ENCODE data around the gene MEG3. TPM values are rescaled to one million over a fixed set of nuclear protein-coding genes. Genes with fewer than 3 reads are reported as not detected.

MEG3 gene
- total RNA-seq, 5 donors from 2014 or later (not counting 1 experiment from before 2014, with no cell fraction given): 2.3 to 3.4 (median 2.4) TPM; not detected in 2

DNA sequence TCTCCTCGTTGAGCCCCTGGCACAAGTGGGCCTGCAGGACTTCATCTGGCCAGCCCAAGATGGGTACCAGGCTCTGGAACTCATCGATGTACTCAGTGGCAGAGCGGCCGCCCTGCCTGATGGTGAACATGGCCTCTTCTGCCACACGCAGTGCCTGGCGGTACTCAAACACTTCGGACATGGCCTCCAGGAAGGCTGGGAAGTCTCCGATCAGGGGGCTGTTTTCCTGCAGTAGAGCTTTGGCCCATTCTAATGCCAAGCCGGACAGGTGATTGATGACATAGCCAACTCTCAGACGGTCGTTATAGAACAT is 57.8 kb downstream of the MEG3 start:
- ChIA-PET CTCF (no interaction called here), POLR2A (no interaction called here)
- peaks cover 4 to 14% of the 10 kb centered on the region in 2 donors for H3K27me3 Mint-ChIP-seq
- Histone ChIP-seq H3K36me3 (ENCODE audit: control insufficient read depth in 2 of 2, extremely low read depth in 1 of 2, insufficient read depth in 1 of 2, low read length in 1 of 2) (no peaks in the 10 kb centered on the region), H3K27ac (ENCODE audit: low read length) (no peak overlapping the region), H3K27me3 (replicated peaks in 1 of 2; ENCODE audit: control insufficient read depth in 2 of 2, extremely low read depth in 1 of 2, insufficient read depth in 2 of 2, low read length in 1 of 2) (peaks cover 0 to 21% of the 10 kb centered on the region in 2 experiments), H3K4me3 (ENCODE audit: control insufficient read depth in 1 of 2, extremely low read depth in 1 of 2, low read length in 1 of 2) (no peak overlapping the region), H3K4me1 (ENCODE audit: control insufficient read depth in 1 of 2, extremely low read depth in 1 of 2, insufficient read depth in 2 of 2, low read length in 2 of 2) (no peaks in the 10 kb centered on the region), H3K9me3 (no peaks in the 10 kb centered on the region)
- DNase-seq (no peak), ATAC-seq (replicated peaks in 1 of 4) (no peak)
- 93% methylated on average over 11 of the region's 11 CpGs for WGBS (ENCODE audit: insufficient coverage)
- H3K4me1 Mint-ChIP-seq: no peaks in the 10 kb centered on the region
- H3K9me3 Mint-ChIP-seq: peaks cover 0 to 2% (median 0%) of the 10 kb centered on the region in 3 donors
- H3K4me3 Mint-ChIP-seq: no peak overlapping the region
- no peak overlapping the region for H3K27ac Mint-ChIP-seq
- no peaks in the 10 kb centered on the region for H3K36me3 Mint-ChIP-seq

DNA sequence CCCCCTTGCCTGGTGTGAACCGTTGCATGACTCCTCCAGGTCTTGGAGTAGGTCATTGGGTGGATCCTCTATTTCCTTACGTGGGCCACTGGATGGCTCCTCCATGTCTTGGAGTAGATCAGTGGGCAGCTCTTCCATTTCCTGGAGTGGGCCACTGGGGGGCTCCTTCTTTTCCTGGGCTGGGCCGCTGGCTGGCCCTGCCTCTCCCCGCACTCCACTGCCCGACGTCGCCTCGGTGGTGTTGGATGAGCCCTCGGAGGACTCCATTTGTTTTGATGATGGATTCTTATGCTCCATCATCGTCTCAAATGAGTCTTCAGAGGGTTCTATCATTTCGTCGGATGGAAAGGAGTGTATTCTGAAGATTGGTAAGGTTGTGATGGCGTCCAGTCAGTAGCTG is 58.5 kb downstream of the MEG3 start:
- ChIA-PET POLR2A (no interaction called here), CTCF (no interaction called here)
- no peaks in the 10 kb centered on the region for H3K36me3 Mint-ChIP-seq
- Histone ChIP-seq H3K27me3 (replicated peaks in 1 of 2; ENCODE audit: control insufficient read depth in 2 of 2, extremely low read depth in 1 of 2, insufficient read depth in 2 of 2, low read length in 1 of 2) (peaks cover 0 to 14% of the 10 kb centered on the region in 2 experiments), H3K4me1 (ENCODE audit: control insufficient read depth in 1 of 2, extremely low read depth in 1 of 2, insufficient read depth in 2 of 2, low read length in 2 of 2) (no peaks in the 10 kb centered on the region), H3K36me3 (ENCODE audit: control insufficient read depth in 2 of 2, extremely low read depth in 1 of 2, insufficient read depth in 1 of 2, low read length in 1 of 2) (no peaks in the 10 kb centered on the region), H3K9me3 (no peaks in the 10 kb centered on the region), H3K27ac (ENCODE audit: low read length) (no peak overlapping the region), H3K4me3 (ENCODE audit: control insufficient read depth in 1 of 2, extremely low read depth in 1 of 2, low read length in 1 of 2) (no peak overlapping the region)
- ATAC-seq (replicated peaks in 1 of 4) (no peak), DNase-seq (no peak)
- no peak overlapping the region for H3K4me3 Mint-ChIP-seq
- no peak overlapping the region for H3K27ac Mint-ChIP-seq
- peaks cover 4 to 16% of the 10 kb centered on the region in 2 donors for H3K27me3 Mint-ChIP-seq
- H3K9me3 Mint-ChIP-seq: peaks cover 0 to 2% (median 0%) of the 10 kb centered on the region in 3 donors
- 74% methylated on average over 5 of the region's 13 CpGs for WGBS (ENCODE audit: insufficient coverage)
- no peaks in the 10 kb centered on the region for H3K4me1 Mint-ChIP-seq

DNA sequence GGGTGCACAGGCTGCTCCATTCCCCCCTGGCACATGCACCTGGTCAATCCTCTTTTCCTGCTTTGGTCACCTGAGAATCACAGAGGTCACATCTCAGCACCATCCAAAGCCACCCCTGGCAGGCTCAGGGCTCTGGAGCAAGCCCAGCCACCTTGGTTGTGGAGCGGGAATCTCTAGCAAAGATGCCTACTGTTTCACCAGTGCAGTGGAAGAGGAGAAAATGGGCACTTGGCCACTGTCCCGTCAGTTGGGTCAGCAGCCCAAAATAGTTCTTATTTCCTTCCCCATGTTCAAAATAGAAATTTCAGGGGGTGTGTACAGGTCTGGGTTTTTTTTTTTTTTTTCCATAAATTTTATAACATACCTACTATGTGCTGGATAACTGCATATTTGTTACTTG is 59.3 kb downstream of the MEG3 start:
- no CpG with 5 or more reads among the region's 2 CpGs for WGBS (ENCODE audit: insufficient coverage)
- Histone ChIP-seq H3K4me1 (ENCODE audit: control insufficient read depth in 1 of 2, extremely low read depth in 1 of 2, insufficient read depth in 2 of 2, low read length in 2 of 2) (no peaks in the 10 kb centered on the region), H3K36me3 (ENCODE audit: control insufficient read depth in 2 of 2, extremely low read depth in 1 of 2, insufficient read depth in 1 of 2, low read length in 1 of 2) (no peaks in the 10 kb centered on the region), H3K27ac (ENCODE audit: low read length) (no peak overlapping the region), H3K27me3 (replicated peaks in 1 of 2; ENCODE audit: control insufficient read depth in 2 of 2, extremely low read depth in 1 of 2, insufficient read depth in 2 of 2, low read length in 1 of 2) (peaks cover 0 to 16% of the 10 kb centered on the region in 2 experiments), H3K9me3 (no peaks in the 10 kb centered on the region), H3K4me3 (ENCODE audit: control insufficient read depth in 1 of 2, extremely low read depth in 1 of 2, low read length in 1 of 2) (no peak overlapping the region)
- Mint-ChIP-seq H3K4me1 (no peaks in the 10 kb centered on the region), H3K27me3 (peaks cover 4 to 17% of the 10 kb centered on the region in 2 donors), H3K27ac (no peak overlapping the region), H3K9me3 (peaks cover 0 to 2% (median 0%) of the 10 kb centered on the region in 3 donors), H3K4me3 (no peak overlapping the region), H3K36me3 (no peaks in the 10 kb centered on the region)
- no peak for DNase-seq
- CTCF ChIA-PET: no interaction called here
- no peak for ATAC-seq (replicated peaks in 1 of 4)
- POLR2A ChIA-PET: no interaction called here

DNA sequence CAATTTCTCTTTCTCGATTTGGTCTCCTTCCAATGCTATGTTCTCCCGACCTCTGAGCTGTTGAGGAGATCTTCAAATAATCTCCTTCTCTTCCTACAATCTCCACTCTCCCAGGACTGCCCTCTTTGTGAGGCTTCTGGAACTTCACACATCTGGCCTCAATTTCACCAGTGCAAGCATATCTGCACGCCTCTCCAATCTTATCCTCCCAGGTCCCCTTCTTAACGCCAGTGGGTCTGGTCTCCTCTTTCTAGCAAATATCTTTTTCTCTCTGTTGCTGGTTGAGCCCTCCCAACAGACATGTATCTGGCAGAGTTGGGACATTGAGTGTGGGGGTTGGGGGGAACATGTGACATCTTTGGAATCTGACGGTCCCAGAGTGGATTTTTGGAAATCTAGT is 59.7 kb downstream of the MEG3 start:
- DNase-seq (no peak), ATAC-seq (replicated peaks in 1 of 4) (no peak)
- Mint-ChIP-seq H3K27ac (no peak overlapping the region), H3K27me3 (peaks cover 4 to 17% of the 10 kb centered on the region in 2 donors), H3K9me3 (peaks cover 0 to 2% (median 0%) of the 10 kb centered on the region in 3 donors), H3K4me3 (no peak overlapping the region), H3K36me3 (no peaks in the 10 kb centered on the region), H3K4me1 (no peaks in the 10 kb centered on the region)
- H3K27ac ChIP-seq (ENCODE audit: low read length): no peak overlapping the region
- H3K9me3 ChIP-seq: no peaks in the 10 kb centered on the region
- ChIA-PET POLR2A (no interaction called here), CTCF (no interaction called here)
- H3K36me3 ChIP-seq (ENCODE audit: control insufficient read depth in 2 of 2, extremely low read depth in 1 of 2, insufficient read depth in 1 of 2, low read length in 1 of 2): no peaks in the 10 kb centered on the region
- H3K27me3 ChIP-seq (replicated peaks in 1 of 2; ENCODE audit: control insufficient read depth in 2 of 2, extremely low read depth in 1 of 2, insufficient read depth in 2 of 2, low read length in 1 of 2): peaks cover 0 to 18% of the 10 kb centered on the region in 2 experiments
- 61% methylated on average over 4 of the region's 5 CpGs for WGBS (ENCODE audit: insufficient coverage)
- H3K4me1 ChIP-seq (ENCODE audit: control insufficient read depth in 1 of 2, extremely low read depth in 1 of 2, insufficient read depth in 2 of 2, low read length in 2 of 2): no peaks in the 10 kb centered on the region
- no peak overlapping the region for H3K4me3 ChIP-seq (ENCODE audit: control insufficient read depth in 1 of 2, extremely low read depth in 1 of 2, low read length in 1 of 2)

DNA sequence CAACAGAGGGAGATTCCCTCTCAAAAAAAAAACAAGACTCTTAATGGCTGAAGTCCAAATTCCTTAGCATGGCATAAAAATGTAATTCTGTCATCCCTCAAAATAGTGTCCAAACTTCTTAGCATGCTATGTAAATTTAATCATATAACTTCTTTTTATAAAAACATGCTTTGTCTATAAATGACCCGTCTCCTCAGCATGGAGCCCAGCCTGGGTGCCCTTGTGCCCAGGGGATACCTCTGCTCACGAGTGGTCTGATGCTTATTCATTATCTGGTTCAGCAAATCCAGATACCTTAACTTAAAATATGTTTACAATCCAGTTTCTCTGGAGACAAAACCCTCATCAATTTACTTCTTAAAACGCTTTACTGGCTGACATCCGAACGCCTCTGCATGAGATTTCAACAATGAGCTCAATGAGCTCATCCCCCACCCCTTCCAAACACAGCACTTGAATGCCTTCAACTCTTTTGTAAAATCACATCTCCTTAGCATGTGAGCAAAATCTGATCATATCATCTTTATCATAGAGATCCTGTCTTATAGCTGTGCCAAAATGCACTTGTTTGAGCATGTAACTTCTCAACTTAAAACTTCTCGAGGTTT is 61.9 kb downstream of the MEG3 start:
- Mint-ChIP-seq H3K27ac (no peak overlapping the region), H3K9me3 (peaks cover 0 to 1% (median 0%) of the 10 kb centered on the region in 3 donors), H3K4me3 (no peak overlapping the region), H3K27me3 (peaks cover 4 to 17% of the 10 kb centered on the region in 2 donors), H3K36me3 (no peaks in the 10 kb centered on the region), H3K4me1 (no peaks in the 10 kb centered on the region)
- no peak overlapping the region for H3K27ac ChIP-seq (ENCODE audit: low read length)
- 68% methylated on average over 6 of the region's 6 CpGs for WGBS (ENCODE audit: insufficient coverage)
- ChIA-PET CTCF (no interaction called here), POLR2A (no interaction called here)
- H3K36me3 ChIP-seq (ENCODE audit: control insufficient read depth in 2 of 2, extremely low read depth in 1 of 2, insufficient read depth in 1 of 2, low read length in 1 of 2): no peaks in the 10 kb centered on the region
- no peaks in the 10 kb centered on the region for H3K4me1 ChIP-seq (ENCODE audit: control insufficient read depth in 1 of 2, extremely low read depth in 1 of 2, insufficient read depth in 2 of 2, low read length in 2 of 2)
- ATAC-seq (replicated peaks in 1 of 4) (no peak), DNase-seq (no peak)
- no peaks in the 10 kb centered on the region for H3K9me3 ChIP-seq
- H3K4me3 ChIP-seq (ENCODE audit: control insufficient read depth in 1 of 2, extremely low read depth in 1 of 2, low read length in 1 of 2): no peak overlapping the region
- H3K27me3 ChIP-seq (replicated peaks in 1 of 2; ENCODE audit: control insufficient read depth in 2 of 2, extremely low read depth in 1 of 2, insufficient read depth in 2 of 2, low read length in 1 of 2): peaks cover 0 to 38% of the 10 kb centered on the region in 2 experiments

DNA sequence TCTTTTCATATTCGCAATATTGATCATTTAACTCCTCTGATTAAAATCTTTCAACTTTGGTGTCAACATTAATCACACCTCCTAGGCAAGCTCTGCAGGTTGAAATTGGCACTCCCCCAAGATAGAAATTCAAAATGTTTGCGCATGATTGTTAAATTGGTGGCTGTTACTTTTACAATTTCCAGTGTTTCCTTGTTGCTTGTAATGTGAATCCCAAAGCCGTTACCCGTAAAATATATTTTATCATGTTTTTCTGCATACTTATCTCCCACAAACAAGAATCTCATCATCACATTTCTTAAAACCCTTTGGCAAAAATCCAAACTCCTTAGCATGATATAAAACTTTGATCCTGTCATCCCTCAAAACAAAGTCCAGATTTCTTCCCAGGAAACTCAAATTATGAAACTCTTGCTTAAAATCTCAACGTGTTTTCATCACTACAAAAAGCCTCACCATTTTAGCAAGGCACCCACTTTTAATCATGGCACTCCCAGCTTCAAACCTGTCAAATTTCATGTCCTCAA is 62.9 kb downstream of the MEG3 start:
- Histone ChIP-seq H3K4me3 (ENCODE audit: control insufficient read depth in 1 of 2, extremely low read depth in 1 of 2, low read length in 1 of 2) (no peak overlapping the region), H3K36me3 (ENCODE audit: control insufficient read depth in 2 of 2, extremely low read depth in 1 of 2, insufficient read depth in 1 of 2, low read length in 1 of 2) (no peaks in the 10 kb centered on the region), H3K27ac (ENCODE audit: low read length) (no peak overlapping the region), H3K27me3 (replicated peaks in 1 of 2; ENCODE audit: control insufficient read depth in 2 of 2, extremely low read depth in 1 of 2, insufficient read depth in 2 of 2, low read length in 1 of 2) (peaks cover 0 to 43% of the 10 kb centered on the region in 2 experiments), H3K9me3 (no peaks in the 10 kb centered on the region), H3K4me1 (ENCODE audit: control insufficient read depth in 1 of 2, extremely low read depth in 1 of 2, insufficient read depth in 2 of 2, low read length in 2 of 2) (no peaks in the 10 kb centered on the region)
- DNase-seq: no peak
- Mint-ChIP-seq H3K9me3 (no peaks in the 10 kb centered on the region), H3K27ac (no peak overlapping the region), H3K27me3 (peaks cover 9 to 20% of the 10 kb centered on the region in 2 donors), H3K36me3 (no peaks in the 10 kb centered on the region), H3K4me3 (no peak overlapping the region), H3K4me1 (no peaks in the 10 kb centered on the region)
- WGBS (ENCODE audit: insufficient coverage): 73% methylated on average over 3 of the region's 5 CpGs
- ChIA-PET POLR2A (no interaction called here), CTCF (no interaction called here)
- no peak for ATAC-seq (replicated peaks in 1 of 4)

Measured in T-cell (primary cell).